Measurements from ENCODE around the gene TIMM10. TPM values are rescaled to one million over a fixed set of nuclear protein-coding genes. Genes with fewer than 3 reads are reported as not detected.

The TIMM10 gene
- total RNA-seq, 1 experiment from 2014 or later = 152 TPM

- no peak overlapping the region for H3K4me3 ChIP-seq (ENCODE audit: low read depth in 2 of 2, low read length in 2 of 2)
- no TSS peak for BruUV-seq (replicated peaks)
- H3K36me3 ChIP-seq (ENCODE audit: control insufficient read depth, insufficient read depth, low read length) = no peaks in the 10 kb centered on the region
- POLR2A ChIA-PET = no interaction called here
- DNase-seq (ENCODE audit: low read depth, low spot score) (no peak), ATAC-seq (peak; percentile 74)
- in situ Hi-C loops (cut with HindIII; ENCODE audit: low pct_unique_long_range_greater_than_20kb, low sequenced_read_pairs) = no loop called here
- H3K9me3 ChIP-seq (ENCODE audit: control insufficient read depth, insufficient read depth, low read depth, low read length) = no peaks in the 10 kb centered on the region
- intact Hi-C loops (cut with micrococcal nuclease; ENCODE audit: unreplicated experiment) = no loop called here
- CTCF ChIA-PET = no interaction called here
- no peak overlapping the region for H3K27ac ChIP-seq (ENCODE audit: low read length)
- no peaks in the 10 kb centered on the region for H3K4me1 ChIP-seq (ENCODE audit: control insufficient read depth, insufficient read depth, low read length)
- H3K27me3 ChIP-seq (ENCODE audit: control insufficient read depth, insufficient read depth, low read length) = no peaks in the 10 kb centered on the region
- TF ChIP-seq TCF7L2 (IDR thresholded peaks at IDR 0.05; ENCODE audit: low read depth, low read length) (no peak), SIN3A (IDR thresholded peaks at IDR 0.05; ENCODE audit: borderline replicate concordance, insufficient read depth, low read depth, low read length) (no peak), CTCF (IDR thresholded peaks at IDR 0.05) (no peak), REST (IDR thresholded peaks at IDR 0.05; ENCODE audit: insufficient read depth in 1 of 2, low read depth in 2 of 2, low read length in 1 of 2) (no peak), POLR2AphosphoS5 (IDR thresholded peaks at IDR 0.05; ENCODE audit: low read depth, low read length) (no peak)
Measured at GRCh38 chr11:57546869-57547475, 16.4 kb upstream of the TIMM10 start.

- H3K4me1 ChIP-seq (ENCODE audit: control insufficient read depth, insufficient read depth, low read length) = no peaks in the 10 kb centered on the region
- ChIA-PET POLR2A (no interaction called here), CTCF (no interaction called here)
- H3K36me3 ChIP-seq (ENCODE audit: control insufficient read depth, insufficient read depth, low read length) = no peaks in the 10 kb centered on the region
- ATAC-seq = no peak
- H3K9me3 ChIP-seq (ENCODE audit: control insufficient read depth, insufficient read depth, low read depth, low read length) = no peaks in the 10 kb centered on the region
- no peak for DNase-seq (ENCODE audit: low read depth, low spot score)
- H3K27me3 ChIP-seq (ENCODE audit: control insufficient read depth, insufficient read depth, low read length) = no peaks in the 10 kb centered on the region
- TF ChIP-seq SIN3A (IDR thresholded peaks at IDR 0.05; ENCODE audit: borderline replicate concordance, insufficient read depth, low read depth, low read length) = no peak
- no peak for TF ChIP-seq CTCF (IDR thresholded peaks at IDR 0.05)
- no peak for TF ChIP-seq POLR2AphosphoS5 (IDR thresholded peaks at IDR 0.05; ENCODE audit: low read depth, low read length)
- TF ChIP-seq TCF7L2 (IDR thresholded peaks at IDR 0.05; ENCODE audit: low read depth, low read length) = no peak
- TF ChIP-seq REST (IDR thresholded peaks at IDR 0.05; ENCODE audit: insufficient read depth in 1 of 2, low read depth in 2 of 2, low read length in 1 of 2) = no peak
- in situ Hi-C loops (cut with HindIII; ENCODE audit: low pct_unique_long_range_greater_than_20kb, low sequenced_read_pairs) (no loop called here), intact Hi-C loops (cut with micrococcal nuclease; ENCODE audit: unreplicated experiment) (no loop called here)
- BruUV-seq (replicated peaks) = no TSS peak
- H3K27ac ChIP-seq (ENCODE audit: low read length) = no peak overlapping the region
- no peak overlapping the region for H3K4me3 ChIP-seq (ENCODE audit: low read depth in 2 of 2, low read length in 2 of 2)
Measured at GRCh38 chr11:57546451-57546850, 15.9 kb upstream of the TIMM10 start.
